ENCODE measurements around the gene PTPRS. TPM values are rescaled to one million over a fixed set of nuclear protein-coding genes. Genes with fewer than 3 reads are reported as not detected.

PTPRS gene
- total RNA-seq, 4 donors from 2014 or later, result 52.8 to 304 (median 125) TPM

- no peak overlapping the region for H3K27ac ChIP-seq
- H3K9me3 ChIP-seq, result no peaks in the 10 kb centered on the region
- no peaks in the 10 kb centered on the region for H3K36me3 ChIP-seq
- no peak overlapping the region for H3K4me3 ChIP-seq
- intact Hi-C loops (cut with DNase I; ENCODE audit: low total_unique reads), result no loop called here
- no peaks in the 10 kb centered on the region for H3K4me1 ChIP-seq
- DNase-seq, result no peak
- H3K27me3 ChIP-seq, result no peaks in the 10 kb centered on the region
- TF ChIP-seq CTCF (IDR thresholded peaks at IDR 0.05) (no peak), POLR2A (IDR thresholded peaks at IDR 0.05) (no peak)
These were observed 8.4 kb upstream of the PTPRS start for GRCh38 chr19:5349041-5349440.

GRCh38 chr19:5345895-5346386 lies 5.3 kb upstream of the PTPRS start:
- TF ChIP-seq CTCF (IDR thresholded peaks at IDR 0.05), result no peak
- no peak for TF ChIP-seq POLR2A (IDR thresholded peaks at IDR 0.05)
- intact Hi-C loops (cut with DNase I; ENCODE audit: low total_unique reads), result no loop called here
- no peak for DNase-seq

GRCh38 chr19:5343848-5344247 lies 3.2 kb upstream of the PTPRS start:
- Histone ChIP-seq H3K4me1 (peaks cover 7 to 13% of the 10 kb centered on the region in 2 donors), H3K27ac (no peak overlapping the region), H3K9me3 (no peaks in the 10 kb centered on the region), H3K36me3 (no peaks in the 10 kb centered on the region), H3K27me3 (peaks cover 7 to 8% of the 10 kb centered on the region in 2 donors), H3K4me3 (no peak overlapping the region)
- TF ChIP-seq POLR2A (IDR thresholded peaks at IDR 0.05) (no peak), CTCF (IDR thresholded peaks at IDR 0.05) (no peak)
- intact Hi-C loops (cut with DNase I; ENCODE audit: low total_unique reads), result no loop called here
- DNase-seq, result no peak

More at GRCh38 chr19:5345895-5346386, 5.3 kb upstream of the PTPRS start:
- Histone ChIP-seq H3K27ac (no peak overlapping the region), H3K27me3 (no peaks in the 10 kb centered on the region), H3K36me3 (no peaks in the 10 kb centered on the region), H3K4me3 (no peak overlapping the region), H3K4me1 (no peaks in the 10 kb centered on the region), H3K9me3 (no peaks in the 10 kb centered on the region)

- intact Hi-C loops (cut with DNase I; ENCODE audit: low total_unique reads), result no loop called here
- DNase-seq, result no peak
- no peak overlapping the region for H3K27ac ChIP-seq
- H3K27me3 ChIP-seq, result peaks cover 11 to 19% of the 10 kb centered on the region in 2 donors
- no peaks in the 10 kb centered on the region for H3K9me3 ChIP-seq
- no peaks in the 10 kb centered on the region for H3K36me3 ChIP-seq
- no peak overlapping the region for H3K4me3 ChIP-seq
- peaks cover 7 to 13% of the 10 kb centered on the region in 2 donors for H3K4me1 ChIP-seq
- TF ChIP-seq POLR2A (IDR thresholded peaks at IDR 0.05) (no peak), CTCF (IDR thresholded peaks at IDR 0.05) (no peak)
These were observed 2.1 kb upstream of the PTPRS start for GRCh38 chr19:5342573-5343201.

GRCh38 chr19:5341981-5342380 lies 1.4 kb upstream of the PTPRS start:
- H3K27ac ChIP-seq, result no peak overlapping the region
- H3K36me3 ChIP-seq, result no peaks in the 10 kb centered on the region
- H3K9me3 ChIP-seq, result no peaks in the 10 kb centered on the region
- intact Hi-C loops (cut with DNase I; ENCODE audit: low total_unique reads), result no loop called here
- peaks cover 7 to 13% of the 10 kb centered on the region in 2 donors for H3K4me1 ChIP-seq
- H3K27me3 ChIP-seq, result peaks cover 11 to 20% of the 10 kb centered on the region in 2 donors
- no peak for DNase-seq
- H3K4me3 ChIP-seq, result no peak overlapping the region
- no peak for TF ChIP-seq CTCF (IDR thresholded peaks at IDR 0.05)
